ENCODE results near the gene USP17L21.
"Not testable (repeated sequence)": the region's sequence is repeated elsewhere in the genome, so short reads cannot be mapped to it uniquely, and the experiment has no call there.

- not testable (repeated sequence) for TF ChIP-seq REST (IDR thresholded peaks at IDR 0.05; ENCODE audit: low read depth); TAF1 (IDR thresholded peaks at IDR 0.05; ENCODE audit: low read depth); MAX (IDR thresholded peaks at IDR 0.05); EP300 (IDR thresholded peaks at IDR 0.05; ENCODE audit: borderline replicate concordance); EGR1 (IDR thresholded peaks at IDR 0.05); RAD21 (IDR thresholded peaks at IDR 0.05; ENCODE audit: low read depth)
These were observed 4.6 kb downstream of the USP17L21 start, which contains the start of gene USP17L22 for GRCh38 chr4:9267319-9267718.
